K562 (cell line): ENCODE data around the gene MAP3K6. TPM values are rescaled to one million over a fixed set of nuclear protein-coding genes. Genes with fewer than 3 reads are reported as not detected.

Source experiments
- CBX2 ChIP-seq: fragments of 200-600 bp; sonication (generic); IDR thresholded peaks from one replicate; pipeline ENCODE4 v1.6.1; 2012; ENCODE audit warnings: mild to moderate bottlenecking, low read length, inconsistent platforms; ENCODE audit not compliant: insufficient read depth, poor library complexity, severe bottlenecking
- ELK3 ChIP-seq: fragments of 450-650 bp; formaldehyde crosslinking; IDR thresholded peaks from 2 replicates; pipeline ENCODE4 v1.4.0; 2020; ENCODE audit warnings: mild to moderate bottlenecking
- ETV6 ChIP-seq, 3 experiments: fragments of 150-350 bp in 1 of 3; sonication (generic) in 1 of 3; formaldehyde crosslinking in 1 of 3; IDR thresholded peaks; 2 replicates each; pipeline versions ENCODE4 v1.6.1 to v1.8.0; 2014 to 2022; ENCODE audit warnings: borderline replicate concordance in 2 of 3, low read depth in 2 of 3, antibody characterized with exemption in 1 of 3, low read length in 1 of 3, mild to moderate bottlenecking in 1 of 3, missing genetic modification reagents in 1 of 3
- GATAD2A ChIP-seq: fragments of 450-650 bp; IDR thresholded peaks from 2 replicates; pipeline ENCODE4 v1.6.1; 2017
- HMGN3 ChIP-seq: IDR thresholded peaks from 2 replicates; pipeline ENCODE4 v1.6.1; 2011; ENCODE audit warnings: borderline replicate concordance, low read depth, mild to moderate bottlenecking, mixed read lengths, low read length; ENCODE audit not compliant: insufficient read length; ENCODE audit errors: extremely low read depth
- LCOR ChIP-seq: sonication (generic); formaldehyde crosslinking; IDR thresholded peaks from 2 replicates; pipeline ENCODE4 v1.8.0; 2022; ENCODE audit warnings: mild to moderate bottlenecking, missing genetic modification reagents
- NONO ChIP-seq, 2 experiments: fragments of 200-400 bp in 1 of 2; fragments of 450-650 bp in 1 of 2; formaldehyde crosslinking in 1 of 2; IDR thresholded peaks; 2 replicates each; pipeline ENCODE4 v1.6.1; 2017; ENCODE audit warnings: low read depth in 2 of 2, mild to moderate bottlenecking in 2 of 2, moderate library complexity in 2 of 2, low read length in 1 of 2
- POLR2AphosphoS2 ChIP-seq: IDR thresholded peaks from 2 replicates; pipeline ENCODE4 v1.6.1; 2012; ENCODE audit warnings: low read length, improper control_type of control experiment
- POLR2B ChIP-seq: fragments of 450-650 bp; IDR thresholded peaks from 2 replicates; pipeline ENCODE4 v1.6.1; 2018; ENCODE audit warnings: low read depth; ENCODE audit not compliant: partially characterized antibody
- PPARD ChIP-seq: fragments of 250-450 bp; sonication (Bioruptor Pico); IDR thresholded peaks from 2 replicates; pipeline ENCODE4 v1.8.0; 2022; ENCODE audit warnings: inconsistent platforms, mild to moderate bottlenecking, moderate library complexity
- RBM17 ChIP-seq: fragments of 200-400 bp; formaldehyde crosslinking; IDR thresholded peaks from 2 replicates; pipeline ENCODE4 v1.6.1; 2017; ENCODE audit warnings: low read depth, mild to moderate bottlenecking, low read length, borderline replicate concordance
- RCOR1 ChIP-seq, 2 experiments: IDR thresholded peaks; 2 replicates each; pipeline ENCODE4 v1.6.1; 2012; ENCODE audit warnings: low read depth in 2 of 2, low read length in 2 of 2, borderline replicate concordance in 1 of 2, improper control_type of control experiment in 1 of 2
- RFX1 ChIP-seq: fragments of 450-650 bp; IDR thresholded peaks from 2 replicates; pipeline ENCODE4 v1.6.1; 2016; ENCODE audit warnings: mild to moderate bottlenecking, moderate library complexity
- RNF2 ChIP-seq: sonication (generic); IDR thresholded peaks from 2 replicates; pipeline ENCODE4 v1.6.1; 2016
- SREBF1 ChIP-seq: fragments of 150-350 bp; IDR thresholded peaks from 2 replicates; pipeline ENCODE4 v1.6.1; 2014; ENCODE audit warnings: antibody characterized with exemption, low read depth, low read length, borderline replicate concordance
- SUPT5H ChIP-seq: fragments of 450-650 bp; IDR thresholded peaks from 2 replicates; pipeline ENCODE4 v1.6.1; 2016
- TAF15 ChIP-seq: fragments of 200-400 bp; formaldehyde crosslinking; IDR thresholded peaks from 2 replicates; pipeline ENCODE4 v1.6.1; 2017; ENCODE audit warnings: mild to moderate bottlenecking, low read depth, low read length, moderate library complexity
- TOE1 ChIP-seq, 2 experiments: fragments of 450-650 bp in 1 of 2; sonication (generic) in 1 of 2; formaldehyde crosslinking in 1 of 2; IDR thresholded peaks; 2 replicates each; pipeline versions ENCODE4 v1.7.1 to v1.8.0; 2016 to 2022; ENCODE audit warnings: borderline replicate concordance in 2 of 2, mild to moderate bottlenecking in 2 of 2, antibody characterized with exemption in 1 of 2, inconsistent platforms in 1 of 2, low read depth in 1 of 2, missing genetic modification reagents in 1 of 2, moderate library complexity in 1 of 2
- ZFP1 ChIP-seq: fragments of 450-650 bp; formaldehyde crosslinking; IDR thresholded peaks from 2 replicates; pipeline ENCODE4 v1.4.0; 2020; ENCODE audit warnings: mild to moderate bottlenecking, mixed read lengths
- ZNF165 ChIP-seq: fragments of 250-450 bp; sonication (Bioruptor Pico); IDR thresholded peaks from 2 replicates; pipeline ENCODE4 v1.4.0; 2020; ENCODE audit warnings: borderline replicate concordance
- ZNF174 ChIP-seq: fragments of 250-450 bp; sonication (Bioruptor Pico); IDR thresholded peaks from 2 replicates; pipeline ENCODE4 v1.4.0; 2020; ENCODE audit warnings: mild to moderate bottlenecking
- ZNF239 ChIP-seq: fragments of 250-450 bp; sonication (Bioruptor Pico); IDR thresholded peaks from 2 replicates; pipeline ENCODE4 v1.4.0; 2020; ENCODE audit warnings: mild to moderate bottlenecking
- ZNF512 ChIP-seq: IDR thresholded peaks from 2 replicates; pipeline ENCODE4 v1.6.1; 2016; ENCODE audit warnings: missing genetic modification characterization, missing compliant biosample characterization
- polyA plus RNA-seq, 8 experiments: library from polyadenylated mRNA; depleted of rRNA in 4 of 8; stranded (reverse) in 5 of 8; unstranded in 3 of 8; fragments of >200 nt; fragmentation: Nextera tagmentation in 2 of 8; fragmentation: Illumina TruSeq in 1 of 8; extraction: Ambion mirVana in 2 of 8; extraction: Trizol in 1 of 8; gene quantifications; 2 replicates each; pipeline versions ENCODE4 v1.2.1 to v1.2.3, GENCODE V29; 2011 to 2014; ENCODE audit warnings: inconsistent platforms in 1 of 8, missing spikeins in 1 of 8
- total RNA-seq, 7 experiments: library from RNA; depleted of rRNA in 6 of 7; stranded (reverse); fragments of >200 nt in 6 of 7; fragmentation: Illumina TruSeq in 2 of 7; extraction: Trizol in 2 of 7; gene quantifications; 2 replicates each; pipeline versions ENCODE4 v1.2.1 to v1.2.3, GENCODE V29; 2011 to 2021; ENCODE audit warnings: low replicate concordance in 1 of 7
- TF ChIP-seq, protein P1 (sequence below): fragments of 250-450 bp; sonication (Bioruptor Pico); IDR thresholded peaks from 2 replicates; pipeline ENCODE4 v1.5.1; 2021; ENCODE audit warnings: mild to moderate bottlenecking

Gene MAP3K6
- total and polyA plus RNA-seq, 9 of the 15 experiments (the other 6 are each of a cell fraction or from before 2014, with no cell fraction given) = 0.99 to 21.9 (median 7.0) TPM

GRCh38 chr1:27395441-27396195 is 28.9 kb upstream of the MAP3K6 start (continued):
- TF ChIP-seq ZNF512 (tag) (no peak), HMGN3 (no peak), POLR2AphosphoS2 (peak; percentile 73; the same call in 1 of the 2 replicates), ETV6 (IDR thresholded peaks at IDR 0.05; ENCODE audit: borderline replicate concordance in 1 of 2, low read depth in 2 of 2, low read length in 1 of 2) (no peak), ETV6 (CRISPR knock-in tag; IDR thresholded peaks at IDR 0.05; ENCODE audit: borderline replicate concordance) (no peak), CBX2 (no peak), ZNF165 (no peak), SUPT5H (peak; percentile 48), TAF15 (no peak), ELK3 (CRISPR knock-in tag) (no peak), ZNF174 (no peak), RFX1 (peak; percentile 85), ZNF239 (CRISPR knock-in tag) (no peak), ZFP1 (no peak), SREBF1 (peak; percentile 59; the same call in 1 of the 2 replicates), POLR2B (peak; percentile 14), TOE1 (IDR thresholded peaks at IDR 0.05; ENCODE audit: borderline replicate concordance) (no peak), TOE1 (CRISPR knock-in tag; IDR thresholded peaks at IDR 0.05; ENCODE audit: borderline replicate concordance, low read depth) (no peak), NONO (IDR thresholded peaks at IDR 0.05; ENCODE audit: low read depth in 2 of 2, low read length in 1 of 2) (no peak), LCOR (peak; percentile 90), GATAD2A (no peak), RBM17 (no peak), RCOR1 (IDR thresholded peaks at IDR 0.05; ENCODE audit: borderline replicate concordance in 1 of 2, low read depth in 2 of 2, low read length in 2 of 2) (peak in 1 of 2 experiments; percentile 74; a peak in 1 of 4 replicates), RNF2 (no peak), PPARD (CRISPR knock-in tag) (no peak)
- TF ChIP-seq, protein P1, sequence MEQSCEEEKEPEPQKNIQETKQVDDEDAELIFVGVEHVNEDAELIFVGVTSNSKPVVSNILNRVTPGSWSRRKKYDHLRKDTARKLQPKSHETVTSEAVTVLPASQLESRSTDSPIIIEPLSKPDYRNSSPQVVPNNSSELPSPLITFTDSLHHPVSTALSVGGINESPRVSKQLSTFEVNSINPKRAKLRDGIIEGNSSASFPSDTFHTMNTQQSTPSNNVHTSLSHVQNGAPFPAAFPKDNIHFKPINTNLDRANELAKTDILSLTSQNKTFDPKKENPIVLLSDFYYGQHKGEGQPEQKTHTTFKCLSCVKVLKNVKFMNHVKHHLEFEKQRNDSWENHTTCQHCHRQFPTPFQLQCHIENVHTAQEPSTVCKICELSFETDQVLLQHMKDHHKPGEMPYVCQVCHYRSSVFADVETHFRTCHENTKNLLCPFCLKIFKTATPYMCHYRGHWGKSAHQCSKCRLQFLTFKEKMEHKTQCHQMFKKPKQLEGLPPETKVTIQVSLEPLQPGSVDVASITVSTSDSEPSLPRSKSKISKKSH (CRISPR knock-in tag) = no peak
